ENCODE measurements around the gene SMC5.

The SMC5 gene

DNA sequence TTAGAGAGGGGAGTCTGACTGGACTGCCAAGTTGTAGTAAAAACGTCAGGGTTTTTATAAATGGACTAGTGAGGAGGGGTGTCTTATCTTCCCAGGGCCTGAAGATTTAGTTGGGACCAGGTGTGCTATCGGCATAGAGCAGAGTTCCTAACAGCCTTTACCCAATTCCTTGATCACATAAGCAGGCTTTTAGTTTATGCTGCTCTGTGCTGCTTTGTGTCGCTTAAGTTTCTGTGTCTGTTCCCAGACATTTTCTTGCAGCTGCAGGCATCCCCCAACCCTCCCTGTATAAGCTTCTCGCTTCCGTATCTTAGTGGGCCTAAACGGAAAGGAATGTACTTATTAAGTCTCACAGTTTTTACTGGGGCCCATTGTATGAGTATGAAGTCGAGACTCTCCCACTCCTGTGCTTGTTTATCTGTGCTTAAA is 2.6 kb upstream of the SMC5 start:
- TF ChIP-seq, protein P1, sequence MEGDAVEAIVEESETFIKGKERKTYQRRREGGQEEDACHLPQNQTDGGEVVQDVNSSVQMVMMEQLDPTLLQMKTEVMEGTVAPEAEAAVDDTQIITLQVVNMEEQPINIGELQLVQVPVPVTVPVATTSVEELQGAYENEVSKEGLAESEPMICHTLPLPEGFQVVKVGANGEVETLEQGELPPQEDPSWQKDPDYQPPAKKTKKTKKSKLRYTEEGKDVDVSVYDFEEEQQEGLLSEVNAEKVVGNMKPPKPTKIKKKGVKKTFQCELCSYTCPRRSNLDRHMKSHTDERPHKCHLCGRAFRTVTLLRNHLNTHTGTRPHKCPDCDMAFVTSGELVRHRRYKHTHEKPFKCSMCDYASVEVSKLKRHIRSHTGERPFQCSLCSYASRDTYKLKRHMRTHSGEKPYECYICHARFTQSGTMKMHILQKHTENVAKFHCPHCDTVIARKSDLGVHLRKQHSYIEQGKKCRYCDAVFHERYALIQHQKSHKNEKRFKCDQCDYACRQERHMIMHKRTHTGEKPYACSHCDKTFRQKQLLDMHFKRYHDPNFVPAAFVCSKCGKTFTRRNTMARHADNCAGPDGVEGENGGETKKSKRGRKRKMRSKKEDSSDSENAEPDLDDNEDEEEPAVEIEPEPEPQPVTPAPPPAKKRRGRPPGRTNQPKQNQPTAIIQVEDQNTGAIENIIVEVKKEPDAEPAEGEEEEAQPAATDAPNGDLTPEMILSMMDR (IDR thresholded peaks at IDR 0.05; ENCODE audit: low read depth, low read length, missing control alignments), result no peak
- DNase-seq (ENCODE audit: extremely low read depth, low read depth), result peak; percentile 33
- peak overlapping the region; percentile 28 for H3K4me3 ChIP-seq (replicated peaks; ENCODE audit: low read depth, low read length)

DNA sequence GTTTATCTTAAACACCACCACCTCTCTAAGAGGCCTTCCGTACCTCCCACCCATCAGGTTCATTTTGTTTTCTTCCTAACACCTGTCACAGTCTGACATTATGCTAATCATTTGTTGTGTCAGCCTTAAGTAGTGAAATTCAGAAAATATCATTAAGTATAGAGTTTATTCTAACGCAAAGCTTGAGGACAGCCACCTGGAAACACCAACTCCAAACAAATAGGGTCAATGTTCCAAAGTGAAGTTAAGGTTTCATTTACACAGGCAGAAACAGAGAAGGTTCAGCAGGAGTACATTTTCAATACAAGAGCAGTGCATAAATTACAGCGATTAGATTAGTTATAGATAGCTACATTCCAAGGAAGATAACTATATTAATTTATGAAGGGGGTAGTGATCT is 1.3 kb upstream of the SMC5 start:
- H3K4me3 ChIP-seq (replicated peaks; ENCODE audit: low read depth, low read length), result peak overlapping the region; percentile 90
- no peak for DNase-seq (ENCODE audit: extremely low read depth, low read depth)
- TF ChIP-seq, protein P1 (IDR thresholded peaks at IDR 0.05; ENCODE audit: low read depth, low read length, missing control alignments), result no peak

DNA sequence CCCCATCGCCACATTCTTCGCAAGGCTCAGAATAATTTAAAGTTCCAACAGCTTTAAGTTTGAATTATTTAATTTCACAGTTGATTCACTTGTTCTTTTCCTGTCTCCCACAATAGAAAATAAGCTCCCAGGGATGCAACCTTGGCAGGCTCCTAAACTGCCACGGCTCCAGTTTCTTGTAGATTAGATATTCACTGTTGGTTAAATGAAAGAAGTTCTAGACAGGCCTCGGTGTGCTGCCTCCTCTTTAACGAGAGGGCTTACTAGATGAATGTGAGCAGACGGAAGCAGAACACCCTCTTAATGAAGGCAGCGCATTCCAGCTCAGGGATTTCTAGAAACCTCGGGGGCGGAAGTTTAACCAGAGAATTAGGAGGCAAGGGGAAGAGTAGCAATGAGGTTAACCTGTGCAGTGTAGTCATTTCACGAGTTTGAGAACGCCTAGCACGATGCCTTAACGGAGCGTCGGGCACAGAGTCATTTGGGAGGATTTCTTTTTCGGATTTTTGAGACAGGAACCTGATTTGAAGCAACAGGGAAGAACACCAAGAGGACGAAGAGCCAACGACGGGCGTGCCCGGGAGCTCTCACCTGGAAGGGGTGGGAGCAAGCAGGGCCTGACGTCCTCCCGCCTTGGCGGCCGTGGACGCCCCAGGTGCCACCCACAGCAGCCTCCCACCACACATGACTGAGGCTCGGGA is 637 bp upstream of the SMC5 start:
- peak overlapping the region; percentile 90 for H3K4me3 ChIP-seq (replicated peaks; ENCODE audit: low read depth, low read length)
- DNase-seq (ENCODE audit: extremely low read depth, low read depth), result peak; percentile 11
- TF ChIP-seq, protein P1 (IDR thresholded peaks at IDR 0.05; ENCODE audit: low read depth, low read length, missing control alignments), result no peak

DNA sequence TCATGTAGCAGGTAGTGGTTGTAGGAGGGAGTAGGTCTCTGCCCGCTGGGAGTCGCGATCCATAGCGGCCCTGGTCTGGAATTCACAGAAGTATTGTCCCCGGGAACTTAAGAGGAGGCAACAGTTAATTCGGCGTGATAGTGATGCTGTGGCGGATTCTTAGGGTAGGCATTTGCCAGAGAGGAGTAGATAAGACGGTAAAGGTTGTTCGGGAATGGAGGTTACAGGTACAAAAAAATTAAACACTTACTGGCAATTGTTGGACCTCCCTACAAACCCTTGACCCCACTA is 679 bp downstream of the SMC5 start:
- H3K4me3 ChIP-seq (replicated peaks; ENCODE audit: low read depth, low read length), result peak overlapping the region; percentile 90
- no peak for DNase-seq (ENCODE audit: extremely low read depth, low read depth)
- TF ChIP-seq, protein P1 (IDR thresholded peaks at IDR 0.05; ENCODE audit: low read depth, low read length, missing control alignments), result no peak

DNA sequence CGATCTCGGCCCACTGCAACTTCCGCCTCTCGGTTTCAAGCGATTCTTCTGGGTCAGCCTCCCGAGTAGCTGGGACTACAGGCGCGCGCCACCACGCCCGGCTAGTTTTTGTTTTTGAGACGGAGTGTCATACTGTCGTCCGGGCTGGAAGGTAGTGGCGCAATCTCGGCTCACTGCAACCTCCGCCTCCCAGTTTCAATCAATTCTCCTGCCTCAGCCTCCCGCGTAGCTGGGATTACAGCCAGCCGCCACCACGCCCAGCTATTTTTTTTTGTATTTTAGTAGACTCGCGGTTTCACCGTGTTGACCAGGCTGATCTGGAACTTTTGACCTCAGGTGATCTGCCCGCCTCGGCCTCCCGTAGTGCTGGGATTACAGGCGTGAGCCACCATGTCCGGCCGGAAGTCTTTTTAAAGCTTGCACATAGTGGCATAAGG is 1.2 kb downstream of the SMC5 start:
- H3K4me3 ChIP-seq (replicated peaks; ENCODE audit: low read depth, low read length), result peak overlapping the region; percentile 90
- TF ChIP-seq, protein P1 (IDR thresholded peaks at IDR 0.05; ENCODE audit: low read depth, low read length, missing control alignments), result no peak
- DNase-seq (ENCODE audit: extremely low read depth, low read depth), result no peak

DNA sequence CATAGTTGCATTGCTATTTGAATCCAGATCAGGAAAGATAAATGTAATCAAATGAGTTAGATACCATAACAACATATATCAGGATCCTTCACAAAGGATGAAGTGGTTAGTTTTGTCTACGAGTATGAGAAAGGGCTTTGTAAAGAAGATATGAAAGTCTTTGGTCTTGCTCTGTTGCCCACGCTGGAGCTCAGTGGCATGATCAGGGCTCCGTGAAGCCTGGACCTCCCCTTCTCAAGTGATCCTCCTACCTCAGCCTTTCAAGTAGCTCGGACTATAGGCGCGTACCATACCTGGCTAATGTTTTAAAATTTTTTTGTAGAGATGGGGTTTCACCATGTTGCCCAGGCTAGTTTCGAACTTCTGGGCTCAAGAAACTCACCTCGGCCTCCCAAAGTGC is 1.8 kb downstream of the SMC5 start:
- H3K4me3 ChIP-seq (replicated peaks; ENCODE audit: low read depth, low read length), result peak overlapping the region; percentile 90; the same call in 1 of the 2 replicates
- DNase-seq (ENCODE audit: extremely low read depth, low read depth), result no peak
- TF ChIP-seq, protein P1 (IDR thresholded peaks at IDR 0.05; ENCODE audit: low read depth, low read length, missing control alignments), result no peak

Data from HFF-Myc (cell line).